H9 (cell line): ENCODE data around the gene USP22. TPM values are rescaled to one million over a fixed set of nuclear protein-coding genes. Genes with fewer than 3 reads are reported as not detected.

Experiments
- DNase-seq: peaks from one replicate; pipeline ENCODE4 v3.0.0-alpha.2; 2017
- H2AFZ ChIP-seq: one replicate; pipeline ENCODE4 v1.6.1; 2013; ENCODE audit warnings: mild to moderate bottlenecking, low read length, control low read depth, moderate library complexity
- H2AK5ac ChIP-seq: 2 replicates; pipeline ENCODE4 v1.6.1; 2013; ENCODE audit warnings: low read length, control low read depth, mixed read lengths; ENCODE audit not compliant: insufficient read length
- H2BK120ac ChIP-seq: one replicate; pipeline ENCODE4 v1.6.1; 2013; ENCODE audit warnings: low read depth, mild to moderate bottlenecking, low read length, control low read depth, inconsistent platforms; ENCODE audit not compliant: poor library complexity, severe bottlenecking
- H2BK12ac ChIP-seq: 2 replicates; pipeline ENCODE4 v1.6.1; 2013; ENCODE audit warnings: low read length, control low read depth, mixed read lengths, low read depth; ENCODE audit not compliant: insufficient read length
- H2BK15ac ChIP-seq: 2 replicates; pipeline ENCODE4 v1.6.1; 2013; ENCODE audit warnings: low read depth, low read length, control low read depth
- H2BK20ac ChIP-seq: one replicate; pipeline ENCODE4 v1.6.1; 2013; ENCODE audit warnings: low read depth, mild to moderate bottlenecking, low read length, control low read depth, inconsistent platforms; ENCODE audit not compliant: poor library complexity, severe bottlenecking
- H2BK5ac ChIP-seq: 2 replicates; pipeline ENCODE4 v1.6.1; 2013; ENCODE audit warnings: low read length, control low read depth, mixed read lengths; ENCODE audit not compliant: insufficient read length
- H3K14ac ChIP-seq: 2 replicates; pipeline ENCODE4 v1.6.1; 2013; ENCODE audit warnings: low read length, control low read depth; ENCODE audit not compliant: insufficient read depth
- H3K18ac ChIP-seq: 2 replicates; pipeline ENCODE4 v1.6.1; 2013; ENCODE audit warnings: low read depth, mild to moderate bottlenecking, mixed read lengths, low read length, control low read depth; ENCODE audit not compliant: insufficient read length
- H3K23ac ChIP-seq: 2 replicates; pipeline ENCODE4 v1.6.1; 2013; ENCODE audit warnings: low read length, control low read depth, mixed read lengths, low read depth; ENCODE audit not compliant: insufficient read length
- H3K23me2 ChIP-seq: 2 replicates; pipeline ENCODE4 v1.6.1; 2013; ENCODE audit warnings: low read depth, mild to moderate bottlenecking, mixed read lengths, low read length, control low read depth; ENCODE audit not compliant: insufficient read length, poor library complexity, severe bottlenecking
- H3K27ac ChIP-seq: 2 replicates; pipeline ENCODE4 v1.5.1; 2013; ENCODE audit warnings: low read length, control low read depth, mixed read lengths, low read depth; ENCODE audit not compliant: insufficient read length
- H3K27me3 ChIP-seq: 2 replicates; pipeline ENCODE4 v1.6.1; 2013; ENCODE audit warnings: low read length, control low read depth, inconsistent platforms; ENCODE audit not compliant: insufficient read depth
- H3K4ac ChIP-seq: 2 replicates; pipeline ENCODE4 v1.6.1; 2013; ENCODE audit warnings: low read depth, mild to moderate bottlenecking, control low read depth, inconsistent platforms, low read length, moderate library complexity
- H3K4me1 ChIP-seq: 2 replicates; pipeline ENCODE4 v1.6.1; 2013; ENCODE audit warnings: low read length, control low read depth, inconsistent platforms; ENCODE audit not compliant: insufficient read depth
- H3K4me2 ChIP-seq: 2 replicates; pipeline ENCODE4 v1.6.1; 2013; ENCODE audit warnings: low read length, control low read depth, mixed read lengths; ENCODE audit not compliant: insufficient read length, insufficient read depth
- H3K56ac ChIP-seq: 2 replicates; pipeline ENCODE4 v1.6.1; 2013; ENCODE audit warnings: low read depth, mild to moderate bottlenecking, mixed read lengths, low read length, control low read depth; ENCODE audit not compliant: insufficient read length
- H3K79me1 ChIP-seq: 2 replicates; pipeline ENCODE4 v1.6.1; 2013; ENCODE audit warnings: low read depth, mild to moderate bottlenecking, moderate library complexity, low read length, control low read depth, inconsistent platforms; ENCODE audit not compliant: insufficient read depth, poor library complexity, severe bottlenecking
- H3K79me2 ChIP-seq: 2 replicates; pipeline ENCODE4 v1.6.1; 2013; ENCODE audit warnings: low read length, control low read depth, inconsistent platforms; ENCODE audit not compliant: insufficient read depth
- H3K9ac ChIP-seq: 2 replicates; pipeline ENCODE4 v1.6.1; 2013; ENCODE audit warnings: low read length, control low read depth, mixed read lengths; ENCODE audit not compliant: insufficient read length; ENCODE audit errors: extremely low read depth
- H3K9me3 ChIP-seq: one replicate; pipeline ENCODE4 v1.6.1; 2013; ENCODE audit warnings: low read depth, low read length, inconsistent platforms; ENCODE audit not compliant: control insufficient read depth
- H3T11ph ChIP-seq: one replicate; pipeline ENCODE4 v1.6.1; 2013; ENCODE audit warnings: mild to moderate bottlenecking, low read length, control low read depth, inconsistent platforms
- H4K20me1 ChIP-seq: one replicate; pipeline ENCODE4 v1.6.1; 2013; ENCODE audit not compliant: control insufficient read depth, insufficient read length, insufficient read depth
- H4K5ac ChIP-seq: 2 replicates; pipeline ENCODE4 v1.6.1; 2013; ENCODE audit warnings: low read depth, mild to moderate bottlenecking, mixed read lengths, low read length, control low read depth; ENCODE audit not compliant: insufficient read length
- H4K8ac ChIP-seq: replicated peaks from 2 replicates; pipeline ENCODE4 v1.6.1; 2013; ENCODE audit warnings: low read length, control low read depth, mixed read lengths, low read depth; ENCODE audit not compliant: insufficient read length
- H4K91ac ChIP-seq: 2 replicates; pipeline ENCODE4 v1.6.1; 2013; ENCODE audit warnings: low read depth, mild to moderate bottlenecking, moderate library complexity, mixed read lengths, low read length, control low read depth; ENCODE audit not compliant: insufficient read length
- H3K27ac Mint-ChIP-seq, 3 experiments: 2 replicates in 2 of 3; 3 replicates in 1 of 3; pipeline ENCODE4 v1.8.0; 2020 to 2021; ENCODE audit warnings: mixed read lengths in 3 of 3, mild to moderate bottlenecking in 1 of 3, moderate library complexity in 1 of 3
- H3K27me3 Mint-ChIP-seq: 2 replicates; pipeline ENCODE4 v1.8.0; 2021; ENCODE audit warnings: low read depth, mild to moderate bottlenecking, moderate library complexity, mixed read lengths
- H3K36me3 Mint-ChIP-seq, 3 experiments: 2 replicates in 2 of 3; 3 replicates in 1 of 3; pipeline ENCODE4 v1.8.0; 2020 to 2021; ENCODE audit warnings: low read depth in 3 of 3, mixed read lengths in 3 of 3; ENCODE audit not compliant: insufficient read depth in 1 of 3
- H3K4me1 Mint-ChIP-seq, 2 experiments: 2 replicates each; pipeline ENCODE4 v1.8.0; 2020; ENCODE audit warnings: mixed read lengths in 2 of 2
- H3K4me3 Mint-ChIP-seq, 2 experiments: 2 replicates in 1 of 2; 3 replicates in 1 of 2; pipeline ENCODE4 v1.8.0; 2020 to 2021; ENCODE audit warnings: mild to moderate bottlenecking in 2 of 2, mixed read lengths in 2 of 2, moderate library complexity in 1 of 2
- H3K9me3 Mint-ChIP-seq, 2 experiments: 2 replicates in 1 of 2; 3 replicates in 1 of 2; pipeline ENCODE4 v1.8.0; 2020; ENCODE audit warnings: mild to moderate bottlenecking in 2 of 2, mixed read lengths in 2 of 2, moderate library complexity in 1 of 2
- WGBS: extraction: QIAGEN DNeasy Blood & Tissue Kit; methylation state at CpG from one replicate; pipeline ENCODE4 v1.1.7; 2013; ENCODE audit warnings: missing lambda C conversion rate, low lambda C conversion rate, mixed read lengths; ENCODE audit not compliant: insufficient read length; ENCODE audit errors: extremely low coverage; 5-methylcytosine and 5-hydroxymethylcytosine counted together
- total RNA-seq: library from RNA; stranded (reverse); gene quantifications from 2 replicates; pipeline ENCODE4 v1.2.1, GENCODE V29; 2021
- TF ChIP-seq, protein P1 (sequence below): fragments of 200-600 bp; sonication (generic); conservative IDR thresholded peaks from 3 replicates; pipeline ENCODE4 v1.8.0; 2021; ENCODE audit warnings: antibody characterized with exemption, mild to moderate bottlenecking

USP22 gene
- total RNA-seq, 1 experiment from 2014 or later = 345 TPM

DNA sequence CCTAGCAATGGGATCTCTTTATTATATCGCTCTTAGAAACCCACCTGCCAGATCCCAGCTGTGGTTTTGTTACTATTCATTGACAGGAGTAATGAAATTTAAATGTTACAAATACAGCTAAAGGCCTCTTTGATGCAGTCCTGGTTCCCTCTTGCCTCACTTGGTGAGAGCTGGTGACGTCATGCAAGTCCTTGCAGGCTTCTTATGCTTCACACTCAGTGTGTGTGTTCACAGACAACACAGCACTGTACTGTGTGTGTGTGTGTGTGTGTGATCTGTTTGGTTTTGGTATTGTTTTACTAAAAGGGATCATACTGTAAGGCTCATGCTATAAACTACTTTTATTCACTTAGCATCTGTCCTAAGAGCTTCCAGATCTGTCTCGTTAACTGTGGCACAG lies 75.0 kb downstream of the USP22 start:
- TF ChIP-seq, protein P1, sequence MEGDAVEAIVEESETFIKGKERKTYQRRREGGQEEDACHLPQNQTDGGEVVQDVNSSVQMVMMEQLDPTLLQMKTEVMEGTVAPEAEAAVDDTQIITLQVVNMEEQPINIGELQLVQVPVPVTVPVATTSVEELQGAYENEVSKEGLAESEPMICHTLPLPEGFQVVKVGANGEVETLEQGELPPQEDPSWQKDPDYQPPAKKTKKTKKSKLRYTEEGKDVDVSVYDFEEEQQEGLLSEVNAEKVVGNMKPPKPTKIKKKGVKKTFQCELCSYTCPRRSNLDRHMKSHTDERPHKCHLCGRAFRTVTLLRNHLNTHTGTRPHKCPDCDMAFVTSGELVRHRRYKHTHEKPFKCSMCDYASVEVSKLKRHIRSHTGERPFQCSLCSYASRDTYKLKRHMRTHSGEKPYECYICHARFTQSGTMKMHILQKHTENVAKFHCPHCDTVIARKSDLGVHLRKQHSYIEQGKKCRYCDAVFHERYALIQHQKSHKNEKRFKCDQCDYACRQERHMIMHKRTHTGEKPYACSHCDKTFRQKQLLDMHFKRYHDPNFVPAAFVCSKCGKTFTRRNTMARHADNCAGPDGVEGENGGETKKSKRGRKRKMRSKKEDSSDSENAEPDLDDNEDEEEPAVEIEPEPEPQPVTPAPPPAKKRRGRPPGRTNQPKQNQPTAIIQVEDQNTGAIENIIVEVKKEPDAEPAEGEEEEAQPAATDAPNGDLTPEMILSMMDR = no peak
- no peaks in the 10 kb centered on the region for H3K9me3 ChIP-seq
- H3K79me1 ChIP-seq = no peaks in the 10 kb centered on the region
- no peak overlapping the region for H3T11ph ChIP-seq
- H3K79me2 ChIP-seq = no peaks in the 10 kb centered on the region
- peak overlapping the region in 1 of 3 experiments; percentile 38; a peak in 1 of 7 replicates for H3K27ac Mint-ChIP-seq
- H4K8ac ChIP-seq = no peak overlapping the region
- no peak overlapping the region for H2AFZ ChIP-seq
- no peak overlapping the region for H4K91ac ChIP-seq
- no peaks in the 10 kb centered on the region for H4K20me1 ChIP-seq
- no peak overlapping the region for H3K4me2 ChIP-seq
- no peak overlapping the region for H3K27ac ChIP-seq
- peaks cover 0 to 10% (median 2%) of the 10 kb centered on the region in 3 experiments; a peak in 3 of 7 replicates for H3K36me3 Mint-ChIP-seq
- DNase-seq = no peak
- H2BK5ac ChIP-seq = no peak overlapping the region
- no peak overlapping the region for H2BK20ac ChIP-seq
- no peak overlapping the region for H3K56ac ChIP-seq
- H3K18ac ChIP-seq = no peak overlapping the region
- no peak overlapping the region for H3K14ac ChIP-seq
- no peak overlapping the region for H3K4ac ChIP-seq
- no peak overlapping the region for H2AK5ac ChIP-seq
- no CpG with 5 or more reads among the region's 3 CpGs for WGBS
- H3K27me3 Mint-ChIP-seq = no peaks in the 10 kb centered on the region; the same call in 1 of the 2 replicates
- H3K23ac ChIP-seq = no peak overlapping the region
- H2BK12ac ChIP-seq = no peak overlapping the region
- no peaks in the 10 kb centered on the region for H3K27me3 ChIP-seq
- no peak overlapping the region for H2BK15ac ChIP-seq
- H4K5ac ChIP-seq = no peak overlapping the region
- H2BK120ac ChIP-seq = no peak overlapping the region
- H3K9me3 Mint-ChIP-seq = no peaks in the 10 kb centered on the region
- H3K4me1 ChIP-seq = no peaks in the 10 kb centered on the region
- H3K9ac ChIP-seq = no peak overlapping the region
- H3K23me2 ChIP-seq = no peaks in the 10 kb centered on the region
- no peak overlapping the region for H3K4me3 Mint-ChIP-seq
- H3K4me1 Mint-ChIP-seq = peaks cover 36 to 47% of the 10 kb centered on the region in 2 experiments
